ENCODE measurements around the gene CSPG4. TPM values are rescaled to one million over a fixed set of nuclear protein-coding genes. Genes with fewer than 3 reads are reported as not detected.

Gene CSPG4
- total RNA-seq, 1 experiment from 2014 or later, result 2.0 TPM

DNA sequence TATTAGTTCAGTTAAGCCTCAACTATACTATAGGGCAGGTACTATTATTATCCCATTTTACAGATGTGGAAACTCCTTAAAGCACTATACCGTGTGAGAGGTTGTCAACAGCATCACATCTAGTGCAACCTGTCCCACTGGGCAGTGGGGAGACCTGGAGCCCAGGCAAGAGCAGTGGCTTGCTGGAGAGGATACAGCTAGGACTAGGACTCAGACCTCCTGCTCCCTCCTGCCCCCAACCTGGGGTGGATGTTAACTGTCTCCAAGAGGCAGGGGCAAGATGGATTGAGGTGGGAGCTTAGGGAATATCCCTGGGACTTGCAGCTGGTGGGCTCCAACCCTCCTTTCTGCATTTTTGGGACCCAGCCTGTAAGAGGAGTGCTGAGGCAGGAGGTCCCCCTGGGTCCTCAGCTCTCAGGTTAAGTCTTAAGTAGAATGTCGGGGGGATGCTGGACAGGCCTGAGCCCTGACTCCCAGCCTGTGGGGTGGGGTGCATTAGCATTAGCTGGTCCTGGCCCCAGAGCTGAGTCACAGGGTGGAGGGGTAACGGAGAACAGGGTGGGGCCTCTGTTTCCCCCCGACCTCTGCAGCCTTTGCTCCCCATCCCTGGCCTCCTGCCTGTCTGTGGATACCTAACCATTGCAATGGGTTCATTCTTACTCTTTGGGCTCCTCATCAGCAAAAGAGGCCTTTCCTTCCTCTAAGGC lies 58.3 kb downstream of the CSPG4 start:
- Histone ChIP-seq H4K20me1 (ENCODE audit: control insufficient read depth, insufficient read depth, insufficient read length) (no peaks in the 10 kb centered on the region), H3K9ac (ENCODE audit: extremely low read depth, insufficient read length, low read length) (no peak overlapping the region)
- no CpG with 5 or more reads among the region's 4 CpGs for WGBS (ENCODE audit: extremely low coverage, insufficient read length, low lambda C conversion rate)

More for the DNA sequence above, 58.3 kb downstream of the CSPG4 start:
- peaks cover 38 to 40% of the 10 kb centered on the region in 2 experiments for H3K4me1 Mint-ChIP-seq
- no peak overlapping the region for H2AFZ ChIP-seq (ENCODE audit: low read length)
- peaks cover 3% of the 10 kb centered on the region; the same call in 1 of the 2 replicates for H3K4me1 ChIP-seq (ENCODE audit: insufficient read depth, low read length)
- TF ChIP-seq, protein P1, sequence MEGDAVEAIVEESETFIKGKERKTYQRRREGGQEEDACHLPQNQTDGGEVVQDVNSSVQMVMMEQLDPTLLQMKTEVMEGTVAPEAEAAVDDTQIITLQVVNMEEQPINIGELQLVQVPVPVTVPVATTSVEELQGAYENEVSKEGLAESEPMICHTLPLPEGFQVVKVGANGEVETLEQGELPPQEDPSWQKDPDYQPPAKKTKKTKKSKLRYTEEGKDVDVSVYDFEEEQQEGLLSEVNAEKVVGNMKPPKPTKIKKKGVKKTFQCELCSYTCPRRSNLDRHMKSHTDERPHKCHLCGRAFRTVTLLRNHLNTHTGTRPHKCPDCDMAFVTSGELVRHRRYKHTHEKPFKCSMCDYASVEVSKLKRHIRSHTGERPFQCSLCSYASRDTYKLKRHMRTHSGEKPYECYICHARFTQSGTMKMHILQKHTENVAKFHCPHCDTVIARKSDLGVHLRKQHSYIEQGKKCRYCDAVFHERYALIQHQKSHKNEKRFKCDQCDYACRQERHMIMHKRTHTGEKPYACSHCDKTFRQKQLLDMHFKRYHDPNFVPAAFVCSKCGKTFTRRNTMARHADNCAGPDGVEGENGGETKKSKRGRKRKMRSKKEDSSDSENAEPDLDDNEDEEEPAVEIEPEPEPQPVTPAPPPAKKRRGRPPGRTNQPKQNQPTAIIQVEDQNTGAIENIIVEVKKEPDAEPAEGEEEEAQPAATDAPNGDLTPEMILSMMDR (conservative IDR thresholded peaks at IDR 0.05), result no peak
- H2BK20ac ChIP-seq (ENCODE audit: low read depth, low read length, poor library complexity, severe bottlenecking), result no peak overlapping the region
- no peak overlapping the region for H4K8ac ChIP-seq (replicated peaks; ENCODE audit: insufficient read length, low read depth, low read length)
- no peak overlapping the region for H2BK15ac ChIP-seq (ENCODE audit: low read depth, low read length)
- H3K4ac ChIP-seq (ENCODE audit: low read depth, low read length), result no peak overlapping the region
- DNase-seq, result no peak
- no peaks in the 10 kb centered on the region for H3K9me3 Mint-ChIP-seq
- no peak overlapping the region for H3K56ac ChIP-seq (ENCODE audit: insufficient read length, low read depth, low read length)
- H3K9me3 ChIP-seq (ENCODE audit: control insufficient read depth, low read depth, low read length), result no peaks in the 10 kb centered on the region
- no peak overlapping the region for H2BK5ac ChIP-seq (ENCODE audit: insufficient read length, low read length)
- H3K14ac ChIP-seq (ENCODE audit: insufficient read depth, low read length), result no peak overlapping the region; the same call in 1 of the 2 replicates
- no peak overlapping the region for H3K23ac ChIP-seq (ENCODE audit: insufficient read length, low read depth, low read length)
- peaks cover 5% of the 10 kb centered on the region; the same call in 1 of the 2 replicates for H3K79me2 ChIP-seq (ENCODE audit: insufficient read depth, low read length)
- no peak overlapping the region for H3K27ac ChIP-seq (ENCODE audit: insufficient read length, low read depth, low read length)
- H4K91ac ChIP-seq (ENCODE audit: insufficient read length, low read depth, low read length), result no peak overlapping the region
- H3K23me2 ChIP-seq (ENCODE audit: insufficient read length, low read depth, low read length, poor library complexity, severe bottlenecking), result no peaks in the 10 kb centered on the region
- no peak overlapping the region for H4K5ac ChIP-seq (ENCODE audit: insufficient read length, low read depth, low read length)
- H3T11ph ChIP-seq (ENCODE audit: low read length), result no peak overlapping the region
- no peak overlapping the region for H3K4me3 Mint-ChIP-seq
- no peak overlapping the region for H2BK120ac ChIP-seq (ENCODE audit: low read depth, low read length, poor library complexity, severe bottlenecking)
- H2AK5ac ChIP-seq (ENCODE audit: insufficient read length, low read length), result no peak overlapping the region
- no peak overlapping the region for H3K27ac Mint-ChIP-seq
- no peaks in the 10 kb centered on the region for H3K27me3 Mint-ChIP-seq (ENCODE audit: low read depth)
- no peak overlapping the region for H3K4me2 ChIP-seq (ENCODE audit: insufficient read depth, insufficient read length, low read length)
- H3K36me3 Mint-ChIP-seq (ENCODE audit: insufficient read depth in 1 of 3, low read depth in 3 of 3), result peaks cover 25 to 57% (median 47%) of the 10 kb centered on the region in 3 experiments
- H3K27me3 ChIP-seq (ENCODE audit: insufficient read depth, low read length), result no peaks in the 10 kb centered on the region
- H3K18ac ChIP-seq (ENCODE audit: insufficient read length, low read depth, low read length), result no peak overlapping the region
- no peaks in the 10 kb centered on the region for H3K79me1 ChIP-seq (ENCODE audit: insufficient read depth, low read depth, low read length, poor library complexity, severe bottlenecking)
- H2BK12ac ChIP-seq (ENCODE audit: insufficient read length, low read depth, low read length), result no peak overlapping the region

Measured in H9 (cell line).